ENCODE measurements around the gene MIGA2. TPM values are rescaled to one million over a fixed set of nuclear protein-coding genes. Genes with fewer than 3 reads are reported as not detected.

The MIGA2 gene
- total RNA-seq, 1 experiment from 2014 or later, result 34.8 TPM

DNA sequence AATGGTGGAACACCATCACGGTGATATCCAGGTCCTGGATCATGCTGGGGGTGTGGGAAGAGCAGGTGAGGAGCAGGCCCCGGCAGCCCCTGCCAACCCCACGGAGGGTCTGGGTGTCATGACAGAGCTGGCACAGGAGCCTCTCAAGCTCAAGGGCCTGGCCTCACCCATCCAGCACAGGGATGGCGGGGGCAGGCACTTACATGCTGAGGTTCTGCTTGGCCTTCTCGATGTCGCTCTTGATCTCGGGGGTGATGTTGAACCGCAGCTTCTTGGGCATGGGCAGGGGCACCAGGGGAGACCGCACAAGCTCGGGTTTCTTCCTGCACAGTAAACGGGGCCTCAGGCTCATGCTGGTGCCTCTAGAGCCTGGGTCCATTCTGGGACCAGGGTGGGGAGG is 61.9 kb downstream of the MIGA2 start:
- intact Hi-C loops (cut with micrococcal nuclease; ENCODE audit: unreplicated experiment), result no loop called here
- H3K9me3 Mint-ChIP-seq (ENCODE audit: unreplicated experiment), result no peaks in the 10 kb centered on the region
- ChIA-PET CTCF (no interaction called here), POLR2A (interaction anchor here (1.1 kb wide), 1 partner anchor 18 kb away, joined by 4 read pairs; no protein-coding TSS in a partner anchor)
- no peaks in the 10 kb centered on the region for H3K4me1 Mint-ChIP-seq (ENCODE audit: low read depth, unreplicated experiment)
- TF ChIP-seq, protein P1, sequence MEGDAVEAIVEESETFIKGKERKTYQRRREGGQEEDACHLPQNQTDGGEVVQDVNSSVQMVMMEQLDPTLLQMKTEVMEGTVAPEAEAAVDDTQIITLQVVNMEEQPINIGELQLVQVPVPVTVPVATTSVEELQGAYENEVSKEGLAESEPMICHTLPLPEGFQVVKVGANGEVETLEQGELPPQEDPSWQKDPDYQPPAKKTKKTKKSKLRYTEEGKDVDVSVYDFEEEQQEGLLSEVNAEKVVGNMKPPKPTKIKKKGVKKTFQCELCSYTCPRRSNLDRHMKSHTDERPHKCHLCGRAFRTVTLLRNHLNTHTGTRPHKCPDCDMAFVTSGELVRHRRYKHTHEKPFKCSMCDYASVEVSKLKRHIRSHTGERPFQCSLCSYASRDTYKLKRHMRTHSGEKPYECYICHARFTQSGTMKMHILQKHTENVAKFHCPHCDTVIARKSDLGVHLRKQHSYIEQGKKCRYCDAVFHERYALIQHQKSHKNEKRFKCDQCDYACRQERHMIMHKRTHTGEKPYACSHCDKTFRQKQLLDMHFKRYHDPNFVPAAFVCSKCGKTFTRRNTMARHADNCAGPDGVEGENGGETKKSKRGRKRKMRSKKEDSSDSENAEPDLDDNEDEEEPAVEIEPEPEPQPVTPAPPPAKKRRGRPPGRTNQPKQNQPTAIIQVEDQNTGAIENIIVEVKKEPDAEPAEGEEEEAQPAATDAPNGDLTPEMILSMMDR (IDR thresholded peaks at IDR 0.05; ENCODE audit: insufficient read depth in 1 of 2, low read depth in 1 of 2, low read length in 1 of 2, severe bottlenecking in 1 of 2, unreplicated experiment in 1 of 2), result no peak
- DNase-seq, result no peak
- H3K27ac Mint-ChIP-seq (ENCODE audit: unreplicated experiment), result no peak overlapping the region
- BruUV-seq (replicated peaks), result no TSS peak
- H3K4me3 Mint-ChIP-seq (ENCODE audit: unreplicated experiment), result no peak overlapping the region
- H3K36me3 Mint-ChIP-seq (ENCODE audit: insufficient read depth, unreplicated experiment), result peaks cover 21% of the 10 kb centered on the region
- Histone ChIP-seq H3K27me3 (replicated peaks; ENCODE audit: control insufficient read depth, insufficient read depth, low read length) (no peaks in the 10 kb centered on the region), H3K9me3 (no peaks in the 10 kb centered on the region), H3K4me1 (peaks cover 4% of the 10 kb centered on the region), H3K36me3 (ENCODE audit: control insufficient read depth, insufficient read depth, low read length) (no peaks in the 10 kb centered on the region), H3K4me3 (ENCODE audit: low read depth, low read length) (no peak overlapping the region)
- H3K27me3 Mint-ChIP-seq (ENCODE audit: insufficient read depth, unreplicated experiment), result no peaks in the 10 kb centered on the region

DNA sequence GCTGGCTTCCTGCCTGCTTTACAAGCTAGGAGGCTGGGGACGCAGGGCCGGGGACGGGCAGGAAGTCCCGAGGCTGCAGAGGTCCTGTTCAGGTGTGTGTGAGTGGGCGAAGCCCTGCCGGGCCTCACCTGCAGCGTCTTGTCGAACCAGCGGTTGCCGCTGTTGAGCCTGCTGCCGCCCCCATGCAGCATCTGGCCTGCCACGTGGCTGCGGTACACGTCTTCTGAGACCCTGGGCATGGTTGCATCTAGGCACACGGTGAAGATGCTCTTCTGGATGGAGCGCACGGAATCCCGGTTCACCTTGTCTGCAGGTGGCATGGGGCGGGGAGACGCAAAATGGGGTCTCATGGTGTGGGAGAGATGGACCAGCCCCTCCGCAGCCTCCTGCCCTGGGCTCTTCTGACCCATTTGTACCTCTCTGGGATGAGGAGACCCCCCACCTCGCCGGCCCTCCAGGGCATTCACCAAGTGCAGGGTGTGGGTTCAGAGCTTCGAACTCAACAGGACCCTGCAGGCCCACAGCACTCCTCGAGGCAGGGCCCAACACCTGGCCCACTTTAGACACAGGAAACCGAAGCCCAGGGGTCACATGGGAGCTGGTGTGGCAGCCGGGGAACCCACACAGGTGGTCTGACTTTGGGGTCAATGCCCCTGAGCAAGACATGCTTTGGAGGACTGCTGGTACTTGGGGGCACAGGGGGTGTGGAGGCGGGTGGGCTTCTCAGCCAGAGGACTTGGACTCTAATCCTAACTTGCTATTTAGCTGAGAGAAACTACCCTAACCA is 64.2 kb downstream of the MIGA2 start:
- TF ChIP-seq, protein P1 (IDR thresholded peaks at IDR 0.05; ENCODE audit: insufficient read depth in 1 of 2, low read depth in 1 of 2, low read length in 1 of 2, severe bottlenecking in 1 of 2, unreplicated experiment in 1 of 2), result no peak
- BruUV-seq (replicated peaks), result no TSS peak
- no peaks in the 10 kb centered on the region for H3K27me3 ChIP-seq (replicated peaks; ENCODE audit: control insufficient read depth, insufficient read depth, low read length)
- peak in 1 of 2 experiments; percentile 34 for DNase-seq
- no peak overlapping the region for H3K4me3 Mint-ChIP-seq (ENCODE audit: unreplicated experiment)
- H3K4me1 Mint-ChIP-seq (ENCODE audit: low read depth, unreplicated experiment), result no peaks in the 10 kb centered on the region
- no peak overlapping the region for H3K27ac Mint-ChIP-seq (ENCODE audit: unreplicated experiment)
- H3K9me3 ChIP-seq, result no peaks in the 10 kb centered on the region
- H3K36me3 Mint-ChIP-seq (ENCODE audit: insufficient read depth, unreplicated experiment), result peaks cover 5% of the 10 kb centered on the region
- no peak overlapping the region for H3K4me3 ChIP-seq (ENCODE audit: low read depth, low read length)
- H3K9me3 Mint-ChIP-seq (ENCODE audit: unreplicated experiment), result no peaks in the 10 kb centered on the region
- no peaks in the 10 kb centered on the region for H3K27me3 Mint-ChIP-seq (ENCODE audit: insufficient read depth, unreplicated experiment)
- H3K4me1 ChIP-seq, result peaks cover 8% of the 10 kb centered on the region
- no peaks in the 10 kb centered on the region for H3K36me3 ChIP-seq (ENCODE audit: control insufficient read depth, insufficient read depth, low read length)
- POLR2A ChIA-PET, result no interaction called here
- intact Hi-C loops (cut with micrococcal nuclease; ENCODE audit: unreplicated experiment), result no loop called here
- CTCF ChIA-PET, result interaction anchor here (0.6 kb wide), 1 partner anchor 451 kb away, joined by 5 read pairs; no protein-coding TSS in a partner anchor

DNA sequence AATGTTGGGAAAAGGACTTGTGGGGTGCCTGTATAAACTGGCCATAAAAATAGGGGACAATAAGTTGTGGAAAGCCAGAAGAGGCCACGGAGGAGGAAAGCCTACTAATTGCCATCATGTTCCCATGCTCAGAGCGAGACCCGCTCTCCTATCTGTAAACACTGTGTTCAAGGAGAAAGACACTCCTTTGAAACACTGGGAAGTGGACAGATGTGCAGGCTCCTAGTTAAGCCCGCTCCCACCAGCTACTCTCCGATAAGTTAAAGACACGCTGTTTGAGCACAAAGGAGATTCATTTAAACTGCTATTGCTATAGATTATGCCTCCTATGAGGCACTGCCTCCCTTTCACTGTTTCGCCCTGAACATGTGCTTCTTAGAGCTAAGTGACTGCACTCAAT is 64.9 kb downstream of the MIGA2 start:
- H3K4me3 Mint-ChIP-seq (ENCODE audit: unreplicated experiment), result no peak overlapping the region
- H3K4me1 ChIP-seq, result peaks cover 8% of the 10 kb centered on the region
- intact Hi-C loops (cut with micrococcal nuclease; ENCODE audit: unreplicated experiment), result no loop called here
- H3K27me3 ChIP-seq (replicated peaks; ENCODE audit: control insufficient read depth, insufficient read depth, low read length), result no peaks in the 10 kb centered on the region
- no peak overlapping the region for H3K4me3 ChIP-seq (ENCODE audit: low read depth, low read length)
- POLR2A ChIA-PET, result no interaction called here
- CTCF ChIA-PET, result no interaction called here
- no peaks in the 10 kb centered on the region for H3K4me1 Mint-ChIP-seq (ENCODE audit: low read depth, unreplicated experiment)
- H3K9me3 Mint-ChIP-seq (ENCODE audit: unreplicated experiment), result no peaks in the 10 kb centered on the region
- H3K9me3 ChIP-seq, result no peaks in the 10 kb centered on the region
- TF ChIP-seq, protein P1 (IDR thresholded peaks at IDR 0.05; ENCODE audit: insufficient read depth in 1 of 2, low read depth in 1 of 2, low read length in 1 of 2, severe bottlenecking in 1 of 2, unreplicated experiment in 1 of 2), result no peak
- H3K36me3 Mint-ChIP-seq (ENCODE audit: insufficient read depth, unreplicated experiment), result peaks cover 4% of the 10 kb centered on the region
- no peak for DNase-seq
- H3K36me3 ChIP-seq (ENCODE audit: control insufficient read depth, insufficient read depth, low read length), result no peaks in the 10 kb centered on the region
- BruUV-seq (replicated peaks), result TSS peak; percentile 19
- H3K27me3 Mint-ChIP-seq (ENCODE audit: insufficient read depth, unreplicated experiment), result no peaks in the 10 kb centered on the region
- no peak overlapping the region for H3K27ac Mint-ChIP-seq (ENCODE audit: unreplicated experiment)

Measured in Caco-2 (cell line).